GM12878 (cell line): ENCODE data around the gene STRN4. TPM values are rescaled to one million over a fixed set of nuclear protein-coding genes. Genes with fewer than 3 reads are reported as not detected.
A peak's percentile ranks its signal among the peaks of the same experiment; 100 is the strongest.

Experiments
- ATAC-seq: fragments of 200-7000 bp; cut with Tn5 transposase; 3 replicates; pipeline ENCODE4 v1.9.1; 2020; ENCODE audit warnings: mild to moderate bottlenecking, moderate library complexity
- BruUV-seq: library from RNA; stranded (reverse); fragments of 400-500 nt; replicated peaks from 2 replicates; lab custom pipeline; 2021; lab: Mats Ljungman, UMichigan
- CTCF ChIA-PET: fragments of 300-600 bp; sonication (Branson Sonifier 250); formaldehyde crosslinking; extraction: SDS; loops from one replicate; lab custom pipeline; 2021; ENCODE audit warnings: inconsistent platforms; lab: Yijun Ruan, JAX
- POLR2A ChIA-PET: fragments of 350-600 bp; formaldehyde crosslinking; extraction: SDS; loops from one replicate; lab custom pipeline; 2021; ENCODE audit warnings: inconsistent platforms; lab: Charles Lee
- RAD21 ChIA-PET: fragments of 300-600 bp; sonication (Branson Sonifier 250); formaldehyde crosslinking; loops from one replicate; lab custom pipeline; 2023; ENCODE audit warnings: antibody characterized with exemption; ENCODE audit not compliant: unreplicated experiment; lab: Charles Lee
- SMC1A ChIA-PET: fragments of 300-600 bp; sonication (Branson Sonifier 250); formaldehyde crosslinking; loops from one replicate; lab custom pipeline; 2023; ENCODE audit not compliant: unreplicated experiment, uncharacterized antibody; lab: Charles Lee
- DNase-seq: peaks from one replicate; pipeline ENCODE4 v3.0.0-alpha.2; 2011; ENCODE audit warnings: low read depth, low spot score
- FAIRE-seq: peaks from 3 replicates; lab custom pipeline; 2011; peaks lifted over from hg19 to GRCh38; lab: Jason Lieb, UNC
- H2AFZ ChIP-seq: 2 replicates; pipeline ENCODE4 v1.6.0; 2011; ENCODE audit warnings: low read depth, low read length, control low read depth; ENCODE audit not compliant: control insufficient read depth
- H3K27ac ChIP-seq: 2 replicates; pipeline ENCODE4 v1.5.1; 2011; ENCODE audit warnings: control low read depth; ENCODE audit not compliant: control insufficient read depth, insufficient read depth
- H3K27me3 ChIP-seq, 2 experiments: replicated peaks in 1 of 2; 2 replicates each; pipeline versions ENCODE4 v1.6.0 to v1.6.1; 2011; ENCODE audit warnings: low read length in 1 of 2; ENCODE audit not compliant: control insufficient read depth in 2 of 2, insufficient read depth in 2 of 2
- H3K36me3 ChIP-seq, 2 experiments: 2 replicates each; pipeline ENCODE4 v1.5.1; 2011; ENCODE audit warnings: low read length in 1 of 2; ENCODE audit not compliant: control insufficient read depth in 2 of 2, insufficient read depth in 2 of 2
- H3K4me1 ChIP-seq: 2 replicates; pipeline ENCODE4 v1.6.1; 2011; ENCODE audit warnings: mild to moderate bottlenecking, low read length, moderate library complexity, mixed read lengths; ENCODE audit not compliant: control insufficient read depth, insufficient read depth
- H3K4me2 ChIP-seq: 2 replicates; pipeline ENCODE4 v1.6.0; 2011; ENCODE audit warnings: control low read depth; ENCODE audit not compliant: control insufficient read depth, insufficient read depth
- H3K4me3 ChIP-seq: fragments of 200-600 bp; sonication (generic); 2 replicates; pipeline ENCODE4 v1.5.1; 2016
- H3K79me2 ChIP-seq: 2 replicates; pipeline ENCODE4 v1.6.0; 2011; ENCODE audit warnings: low read length; ENCODE audit not compliant: control insufficient read depth, insufficient read depth
- H3K9ac ChIP-seq: 2 replicates; pipeline ENCODE4 v1.8.0; 2011; ENCODE audit warnings: low read length, control low read depth, mixed read lengths; ENCODE audit not compliant: control insufficient read depth, insufficient read depth
- H3K9me3 ChIP-seq: replicated peaks from 3 replicates; pipeline ENCODE4 v1.5.1; 2011; ENCODE audit warnings: mild to moderate bottlenecking, low read length; ENCODE audit not compliant: control insufficient read depth, insufficient read depth
- H4K20me1 ChIP-seq: 2 replicates; pipeline ENCODE4 v1.6.0; 2011; ENCODE audit not compliant: control insufficient read depth, insufficient read depth
- BCL11A ChIP-seq: IDR thresholded peaks from 2 replicates; pipeline ENCODE4 v1.6.1; 2011; ENCODE audit warnings: low read depth, low read length
- CBX5 ChIP-seq: sonication (generic); IDR thresholded peaks from 2 replicates; pipeline ENCODE4 v1.6.1; 2016; ENCODE audit warnings: low read depth, moderate library complexity, mild to moderate bottlenecking, inconsistent platforms
- CREB1 ChIP-seq: IDR thresholded peaks from 2 replicates; pipeline ENCODE4 v1.6.1; 2012; ENCODE audit warnings: low read depth, mild to moderate bottlenecking, inconsistent platforms
- FOXM1 ChIP-seq: IDR thresholded peaks from 2 replicates; pipeline ENCODE4 v1.6.1; 2012; ENCODE audit warnings: low read depth, mild to moderate bottlenecking, inconsistent platforms, low read length, moderate library complexity
- IKZF1 ChIP-seq: fragments of 450-650 bp; conservative IDR thresholded peaks from 2 replicates; pipeline ENCODE4 v1.6.1; 2017; ENCODE audit warnings: antibody characterized with exemption, mild to moderate bottlenecking
- MTA3 ChIP-seq: IDR thresholded peaks from 2 replicates; pipeline ENCODE4 v1.6.1; 2012; ENCODE audit warnings: low read length, inconsistent platforms, borderline replicate concordance
- NR2C1 ChIP-seq: fragments of 450-650 bp; IDR thresholded peaks from 2 replicates; pipeline ENCODE4 v1.6.1; 2017; ENCODE audit warnings: antibody characterized with exemption, mild to moderate bottlenecking, moderate library complexity
- PAX5 ChIP-seq: IDR thresholded peaks from 2 replicates; pipeline ENCODE4 v1.6.1; 2011; ENCODE audit warnings: low read depth, low read length, borderline replicate concordance
- RUNX3 ChIP-seq: IDR thresholded peaks from 2 replicates; pipeline ENCODE4 v1.6.1; 2012; ENCODE audit warnings: low read length, inconsistent platforms
- STAT3 ChIP-seq: IDR thresholded peaks from 2 replicates; pipeline ENCODE4 v1.6.1; 2011; ENCODE audit warnings: low read depth, low read length, improper control_type of control experiment
- TCF3 ChIP-seq: IDR thresholded peaks from 2 replicates; pipeline ENCODE4 v1.6.1; 2012; ENCODE audit warnings: low read depth, mild to moderate bottlenecking, low read length, borderline replicate concordance; ENCODE audit not compliant: insufficient read depth
- TCF7 ChIP-seq: IDR thresholded peaks from 2 replicates; pipeline ENCODE4 v1.6.1; 2014; ENCODE audit warnings: antibody characterized with exemption, borderline replicate concordance
- WRNIP1 ChIP-seq: IDR thresholded peaks from 2 replicates; pipeline ENCODE4 v1.6.1; 2011; ENCODE audit warnings: low read depth, low read length, improper control_type of control experiment, borderline replicate concordance
- WGBS: methylation state at CpG from one replicate; pipeline ENCODE4 v1.1.6; 2016; ENCODE audit warnings: low lambda C conversion rate; ENCODE audit not compliant: insufficient replicate concordance, insufficient coverage; ENCODE audit errors: missing lambda C conversion rate; 5-methylcytosine and 5-hydroxymethylcytosine counted together
- in situ Hi-C: fragments of 300-500 bp; cut with MboI; formaldehyde crosslinking; loops from 9 replicates; pipeline ENCODE4 v1.14.3; 2018; ENCODE audit warnings: mixed read lengths
- intact Hi-C: fragments of 100-400 bp; cut with micrococcal nuclease; formaldehyde crosslinking; loops from one replicate; pipeline ENCODE4 v1.14.2; 2022; ENCODE audit not compliant: unreplicated experiment
- polyA plus RNA-seq, 11 experiments: library from polyadenylated mRNA; depleted of rRNA in 4 of 11; unstranded in 6 of 11; stranded (reverse) in 5 of 11; fragments of >200 nt; fragmentation: Nextera tagmentation in 4 of 11; fragmentation: Illumina TruSeq in 1 of 11; extraction: Ambion mirVana in 4 of 11; extraction: Trizol in 1 of 11; gene quantifications; 1 replicate in 1 of 11; 2 replicates in 10 of 11; pipeline versions ENCODE4 v1.2.1 to v1.2.3, GENCODE V29; 2011 to 2016; ENCODE audit warnings: inconsistent platforms in 2 of 11, missing spikeins in 2 of 11, low read depth in 1 of 11
- total RNA-seq, 4 experiments: library from RNA; depleted of rRNA in 3 of 4; stranded (reverse); fragments of >200 nt in 3 of 4; fragmentation: Illumina TruSeq in 1 of 4; extraction: Trizol in 1 of 4; gene quantifications; 2 replicates each; pipeline versions ENCODE4 v1.2.1 to v1.2.3, GENCODE V29; 2013 to 2021
- TF ChIP-seq, protein P1 (sequence below): fragments of 450-650 bp; conservative IDR thresholded peaks from 2 replicates; pipeline ENCODE4 v1.6.1; 2017; ENCODE audit warnings: mild to moderate bottlenecking, moderate library complexity

STRN4 gene
- total and polyA plus RNA-seq, 10 of the 15 experiments (the other 5 are each of a cell fraction or from before 2014, with no cell fraction given): 0.42 to 62.8 (median 22.5) TPM

DNA sequence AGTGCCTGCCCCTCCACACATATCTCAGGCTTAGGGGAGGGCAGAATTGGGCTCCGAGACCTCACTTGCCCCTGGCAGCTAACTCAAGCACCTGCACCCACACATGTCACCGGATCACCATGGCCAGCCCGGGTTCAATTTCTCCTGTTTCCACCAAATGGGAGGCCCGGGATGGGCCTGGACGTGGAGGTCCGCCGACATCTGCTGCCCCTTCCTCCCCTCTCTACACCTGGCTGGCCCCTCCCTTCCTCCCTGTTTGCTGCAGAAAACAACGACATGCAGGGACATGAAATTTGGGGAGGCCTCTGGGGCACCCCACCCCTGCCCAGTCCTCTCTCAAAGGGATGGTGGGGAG lies 30.7 kb downstream of the STRN4 start:
- ChIA-PET RAD21 (interaction anchor here (1.7 kb wide), 1 partner anchor 96 kb away, joined by 5 read pairs; no protein-coding TSS in a partner anchor), POLR2A (interaction anchor here (0.6 to 2.1 kb wide), 8 partner anchors 13 to 1131 kb away, joined by 3 to 5 read pairs (median 3); partner anchors contain the start of gene SIX5), CTCF (interaction anchor here (0.8 to 5.4 kb wide), 9 partner anchors 11 to 528 kb away, joined by 3 to 64 read pairs (median 4); partner anchors contain the start of gene DACT3), SMC1A (interaction anchor here (0.6 to 2.0 kb wide), 6 partner anchors 10 to 96 kb away, joined by 3 to 5 read pairs (median 3); no protein-coding TSS in a partner anchor)
- FAIRE-seq (no peak), DNase-seq (no peak), ATAC-seq (no peak)
- Histone ChIP-seq H4K20me1 (no peaks in the 10 kb centered on the region), H2AFZ (no peak overlapping the region), H3K4me2 (peak overlapping the region; percentile 60), H3K27me3 (no peaks in the 10 kb centered on the region), H3K4me1 (peaks cover 30% of the 10 kb centered on the region), H3K9ac (peak overlapping the region; percentile 86), H3K36me3 (peaks cover 6 to 12% of the 10 kb centered on the region in 2 experiments; a peak in 3 of 4 replicates), H3K9me3 (no peaks in the 10 kb centered on the region), H3K27ac (peak overlapping the region; percentile 74), H3K79me2 (peaks cover 50% of the 10 kb centered on the region), H3K4me3 (peak overlapping the region; percentile 91)
- intact Hi-C loops (loop anchor here (5.0 kb wide), 1 partner anchor 103 kb away; no protein-coding TSS in a partner anchor), in situ Hi-C loops (no loop called here)
- WGBS: 0% methylated on average over 8 of the region's 8 CpGs
- TF ChIP-seq IKZF1: 0 out of 2 replicates have a peak, but pooled peaks have one; percentile 5
- TF ChIP-seq RUNX3: no peak
- no TSS peak for BruUV-seq

DNA sequence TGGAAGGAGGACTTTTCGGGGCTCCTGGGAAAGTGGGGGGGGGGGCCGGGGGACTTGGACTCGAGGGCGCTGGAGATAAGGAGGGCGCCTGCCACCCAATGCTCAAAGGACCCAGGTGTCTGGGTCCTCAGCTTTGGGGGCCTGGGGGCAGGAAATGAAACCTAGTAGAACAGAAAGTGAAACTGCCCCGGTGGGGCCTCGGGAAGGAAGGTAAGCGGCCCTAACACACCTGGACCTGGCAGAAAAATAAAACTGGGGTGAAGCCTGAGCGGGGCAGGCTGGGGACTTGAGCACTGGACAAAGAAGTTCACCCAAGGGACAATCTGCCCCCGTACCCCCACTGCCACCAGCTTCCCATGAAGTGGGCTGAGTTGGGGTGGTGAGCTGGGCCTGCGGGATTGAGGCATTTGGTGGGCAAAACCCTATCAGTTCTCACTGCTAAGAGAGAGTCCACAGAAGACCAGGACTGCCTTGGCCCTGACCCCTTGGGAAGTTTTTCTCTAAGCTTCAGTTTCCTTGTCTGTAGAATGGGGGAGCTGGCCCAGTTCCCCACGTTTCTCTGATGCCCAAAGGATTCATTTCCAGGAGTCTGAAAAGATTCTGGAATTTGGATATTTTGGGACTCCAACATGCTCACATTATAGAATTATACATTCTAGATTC lies 31.7 kb downstream of the STRN4 start:
- peaks cover 6 to 10% of the 10 kb centered on the region in 2 experiments; a peak in 3 of 4 replicates for H3K36me3 ChIP-seq
- SMC1A ChIA-PET: interaction anchor here (0.6 to 2.0 kb wide), 7 partner anchors 11 to 126 kb away, joined by 3 to 8 read pairs (median 4); no protein-coding TSS in a partner anchor
- no peak overlapping the region for H2AFZ ChIP-seq
- no peak for TF ChIP-seq NR2C1
- peak; percentile 24; the same call in 1 of the 2 replicates for TF ChIP-seq PAX5
- no peak for TF ChIP-seq TCF7
- no peak for TF ChIP-seq FOXM1
- 0 out of 2 replicates have a peak, but pooled peaks have one; percentile 16 for TF ChIP-seq CREB1
- no peak for TF ChIP-seq STAT3
- 0 out of 2 replicates have a peak, but pooled peaks have one; percentile 50 for TF ChIP-seq MTA3
- no peak for TF ChIP-seq CBX5
- TF ChIP-seq WRNIP1: no peak
- TF ChIP-seq TCF3: peak; percentile 71; the same call in 1 of the 2 replicates
- TF ChIP-seq, protein P1, sequence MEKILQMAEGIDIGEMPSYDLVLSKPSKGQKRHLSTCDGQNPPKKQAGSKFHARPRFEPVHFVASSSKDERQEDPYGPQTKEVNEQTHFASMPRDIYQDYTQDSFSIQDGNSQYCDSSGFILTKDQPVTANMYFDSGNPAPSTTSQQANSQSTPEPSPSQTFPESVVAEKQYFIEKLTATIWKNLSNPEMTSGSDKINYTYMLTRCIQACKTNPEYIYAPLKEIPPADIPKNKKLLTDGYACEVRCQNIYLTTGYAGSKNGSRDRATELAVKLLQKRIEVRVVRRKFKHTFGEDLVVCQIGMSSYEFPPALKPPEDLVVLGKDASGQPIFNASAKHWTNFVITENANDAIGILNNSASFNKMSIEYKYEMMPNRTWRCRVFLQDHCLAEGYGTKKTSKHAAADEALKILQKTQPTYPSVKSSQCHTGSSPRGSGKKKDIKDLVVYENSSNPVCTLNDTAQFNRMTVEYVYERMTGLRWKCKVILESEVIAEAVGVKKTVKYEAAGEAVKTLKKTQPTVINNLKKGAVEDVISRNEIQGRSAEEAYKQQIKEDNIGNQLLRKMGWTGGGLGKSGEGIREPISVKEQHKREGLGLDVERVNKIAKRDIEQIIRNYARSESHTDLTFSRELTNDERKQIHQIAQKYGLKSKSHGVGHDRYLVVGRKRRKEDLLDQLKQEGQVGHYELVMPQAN: peak; percentile 64; the same call in 1 of the 2 replicates
- no peak for TF ChIP-seq BCL11A

More for the DNA sequence above, 31.7 kb downstream of the STRN4 start:
- in situ Hi-C loops (no loop called here), intact Hi-C loops (loop anchor here (5.0 kb wide), 1 partner anchor 102 kb away; no protein-coding TSS in a partner anchor)
- Histone ChIP-seq H3K79me2 (peaks cover 50% of the 10 kb centered on the region), H3K9ac (peak overlapping the region; percentile 86), H4K20me1 (no peaks in the 10 kb centered on the region), H3K4me2 (peak overlapping the region; percentile 78), H3K9me3 (no peaks in the 10 kb centered on the region), H3K27ac (peak overlapping the region; percentile 74), H3K4me1 (peaks cover 20% of the 10 kb centered on the region), H3K4me3 (peak overlapping the region; percentile 91), H3K27me3 (no peaks in the 10 kb centered on the region)
- CTCF ChIA-PET: interaction anchor here (0.9 to 5.4 kb wide), 10 partner anchors 10 to 126 kb away, joined by 3 to 64 read pairs (median 6); no protein-coding TSS in a partner anchor
- peak; percentile 12 for ATAC-seq
- RAD21 ChIA-PET: interaction anchor here (0.6 to 2.4 kb wide), 11 partner anchors 12 to 358 kb away, joined by 3 to 14 read pairs (median 4); partner anchors contain the start of genes DACT3 and FKRP
- 3% methylated on average over 8 of the region's 12 CpGs for WGBS
- POLR2A ChIA-PET: interaction anchor here (0.6 to 2.4 kb wide), 12 partner anchors 52 to 1132 kb away, joined by 3 to 7 read pairs (median 4); partner anchors contain the start of genes SAE1 and ZC3H4
- no TSS peak for BruUV-seq
- DNase-seq: no peak
- FAIRE-seq: no peak
